HK-2 (cell line): ENCODE measurements around the gene SLC22A31.

ENCODE experiments used
- DNase-seq: peaks from one replicate; pipeline ENCODE4 v3.0.0-alpha.2; 2018; ENCODE audit not compliant: unreplicated experiment

Gene SLC22A31

DNA sequence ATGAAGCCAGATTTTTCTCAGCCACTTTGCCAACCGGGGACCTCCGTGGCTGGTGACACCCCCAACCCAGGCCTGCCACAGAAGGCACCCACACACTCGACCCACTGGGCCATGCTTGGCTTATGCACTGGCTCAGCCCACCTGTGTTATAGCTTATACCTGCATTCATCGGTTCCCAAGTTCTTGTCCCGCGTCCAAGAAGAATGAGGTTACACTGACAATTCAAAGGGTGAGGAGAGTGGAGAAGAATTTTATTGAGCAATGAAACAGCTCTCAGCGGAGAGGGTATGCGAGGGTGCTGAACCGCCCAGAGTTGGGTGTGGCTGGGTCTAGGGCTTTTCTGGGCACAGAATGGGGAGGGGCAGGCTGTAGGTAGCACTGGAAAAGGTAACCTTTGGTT, 51.0 kb downstream of the SLC22A31 start:
- DNase-seq: no peak

DNA sequence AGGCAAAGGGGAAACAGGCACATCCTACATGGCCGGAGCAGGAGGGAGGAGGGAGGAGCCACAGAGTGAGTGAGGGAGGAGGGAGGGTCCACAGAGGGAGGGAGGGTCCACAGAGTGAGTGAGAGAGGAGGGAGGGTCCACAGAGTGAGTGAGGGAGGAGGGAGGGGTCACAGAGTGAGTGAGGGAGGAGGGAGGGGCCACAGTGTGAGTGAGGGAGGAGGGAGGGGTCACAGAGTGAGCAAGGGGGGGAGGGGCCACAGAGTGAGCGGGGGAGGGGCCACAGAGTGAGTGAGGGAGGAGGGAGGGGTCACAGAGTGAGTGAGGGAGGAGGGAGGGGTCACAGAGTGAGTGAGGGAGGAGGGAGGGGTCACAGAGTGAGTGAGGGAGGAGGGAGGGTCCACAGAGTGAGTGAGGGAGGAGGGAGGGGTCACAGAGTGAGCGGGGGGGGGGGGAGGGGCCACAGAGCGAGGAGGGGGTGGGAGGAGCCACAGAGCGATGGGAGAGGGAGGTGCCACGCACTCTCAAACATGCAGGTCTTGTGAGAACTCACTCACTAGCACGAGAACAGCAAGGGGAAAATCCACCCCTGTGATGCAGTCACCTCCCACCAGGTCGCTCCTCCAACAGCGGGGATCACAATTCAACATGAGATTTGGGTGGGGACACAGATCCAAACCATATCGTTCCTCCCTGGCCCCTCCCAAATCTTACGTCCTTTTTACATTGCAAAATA, 53.1 kb downstream of the SLC22A31 start:
- DNase-seq: no peak

DNA sequence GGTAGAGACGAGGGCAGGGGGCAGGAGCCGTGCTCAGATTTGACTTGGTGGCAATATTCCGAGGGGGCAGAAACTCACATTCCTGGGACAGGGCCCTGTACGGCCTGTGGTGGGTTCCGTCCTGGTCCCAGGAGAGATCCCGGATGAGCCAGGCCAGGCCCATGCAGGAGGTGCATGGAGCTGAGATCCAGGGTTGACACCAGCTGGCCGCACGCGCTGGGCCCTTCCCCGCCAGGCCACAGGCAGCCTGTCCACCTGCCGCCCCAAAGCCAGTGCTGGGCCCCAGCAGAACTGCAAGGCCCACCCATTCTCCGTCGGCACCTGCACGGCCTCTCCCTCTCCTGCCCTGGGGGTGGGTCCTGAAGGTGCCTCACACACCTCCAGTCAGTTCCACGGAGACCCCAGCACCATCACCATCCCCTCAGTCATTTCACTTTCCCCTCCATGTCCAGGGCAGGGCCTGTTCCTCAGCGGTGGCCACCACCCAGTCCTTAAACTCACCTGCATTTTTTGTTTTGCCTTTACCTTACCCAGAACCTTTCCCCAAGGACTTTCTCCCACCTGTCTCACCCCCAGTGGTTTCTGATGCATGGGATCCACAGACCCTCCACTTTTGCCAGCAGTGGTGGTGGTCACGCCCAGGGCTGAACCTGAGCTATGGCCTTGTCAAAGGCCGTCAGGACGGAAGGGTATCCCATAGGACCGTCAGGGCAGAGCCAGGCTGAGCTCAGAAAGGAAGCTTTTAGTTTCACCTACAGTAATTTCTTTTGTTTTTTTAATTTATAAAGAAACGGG, 53.9 kb downstream of the SLC22A31 start:
- DNase-seq: no peak
